Activated CD4-positive, CD25-positive, alpha-beta regulatory T cell treated with anti-CD3 and anti-CD28 coated beads, Interleukin-2, amount 50 U/mL, for 24 hours (primary cell): ENCODE measurements around the gene GNB1L.

Experiments
- ATAC-seq, 2 donors: fragments of 150-1000 bp; cut with Tn5 transposase; one replicate each; pipeline ENCODE4 v1.10.0; 2021; ENCODE audit warnings: mild to moderate bottlenecking in 1 of 2, moderate library complexity in 1 of 2

The GNB1L gene

DNA sequence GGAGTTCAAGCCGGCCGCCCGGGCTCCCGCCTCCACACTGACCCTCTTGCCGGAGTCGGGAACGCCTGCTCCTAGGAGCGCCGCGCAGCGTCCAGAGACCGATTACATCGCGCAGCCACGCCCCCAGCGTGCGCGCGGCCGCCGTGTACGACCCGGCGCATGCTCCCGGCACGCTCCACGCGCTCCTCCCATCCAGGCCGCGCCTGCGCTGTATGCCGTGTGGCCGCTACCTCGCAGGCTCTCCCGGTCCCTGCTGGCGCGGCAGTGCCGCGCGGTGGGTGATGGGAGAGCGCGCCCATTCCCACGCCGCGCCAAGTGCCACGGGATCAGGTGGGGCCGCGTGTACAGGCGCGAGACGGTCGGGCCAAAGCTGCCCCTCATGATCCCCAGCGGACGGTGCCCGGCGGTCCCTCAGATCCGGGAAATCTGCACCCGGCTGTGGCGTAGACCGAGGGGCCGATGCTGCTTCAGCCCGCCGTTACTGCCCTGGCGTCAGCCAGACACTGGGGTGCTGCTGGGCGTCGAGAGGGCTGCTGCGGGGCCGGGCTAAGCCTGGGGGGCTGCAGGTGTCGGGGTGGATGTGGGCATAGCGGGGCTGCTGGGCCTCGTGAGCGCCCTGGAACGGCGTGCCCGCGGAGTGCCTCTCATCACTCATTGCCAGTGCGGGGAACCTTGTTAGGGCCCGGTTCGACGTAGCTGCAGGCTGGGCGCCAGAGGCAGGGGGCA, at the start of gene GNB1L, which contains the start of gene RTL10:
GNB1L (minus strand) TSS at position 97 of the 726 bp plus-strand sequence. CDS start 33,519 bp downstream, outside the sequence.
RTL10 (minus strand) TSS at position 97 of the 726 bp plus-strand sequence. CDS start 2,613 bp downstream, outside the sequence.
- peak; percentile 91 to 92 for ATAC-seq

- ATAC-seq = no peak
These were observed 49.6 kb upstream of the GNB1L start for GRCh38 chr22:19904174-19904856.

DNA sequence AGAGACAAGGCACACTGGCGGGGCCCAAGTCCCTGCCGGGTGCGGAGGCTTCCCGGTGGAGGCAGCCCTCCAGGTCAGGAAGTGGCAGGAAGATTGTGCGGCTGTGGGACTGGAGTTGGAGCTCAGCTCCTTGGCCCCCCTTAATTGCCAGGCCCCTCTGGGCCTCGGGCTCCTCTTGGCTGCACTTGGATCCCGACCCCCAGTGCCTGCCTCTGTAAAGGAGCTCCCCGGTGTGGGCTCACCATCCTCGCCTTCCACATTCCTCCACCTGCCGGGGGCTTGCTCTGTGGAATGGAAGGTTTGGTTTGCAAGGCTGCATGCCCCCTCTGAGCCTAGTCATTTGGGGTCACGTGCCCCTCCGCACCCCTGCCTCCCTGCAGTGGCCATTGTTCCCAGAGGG, 48.8 kb upstream of the GNB1L start:
- no peak for ATAC-seq

- no peak for ATAC-seq
These were observed 48.4 kb upstream of the GNB1L start for GRCh38 chr22:19903031-19903430.

- no peak for ATAC-seq
These were observed 47.6 kb upstream of the GNB1L start for GRCh38 chr22:19902245-19902715.

DNA sequence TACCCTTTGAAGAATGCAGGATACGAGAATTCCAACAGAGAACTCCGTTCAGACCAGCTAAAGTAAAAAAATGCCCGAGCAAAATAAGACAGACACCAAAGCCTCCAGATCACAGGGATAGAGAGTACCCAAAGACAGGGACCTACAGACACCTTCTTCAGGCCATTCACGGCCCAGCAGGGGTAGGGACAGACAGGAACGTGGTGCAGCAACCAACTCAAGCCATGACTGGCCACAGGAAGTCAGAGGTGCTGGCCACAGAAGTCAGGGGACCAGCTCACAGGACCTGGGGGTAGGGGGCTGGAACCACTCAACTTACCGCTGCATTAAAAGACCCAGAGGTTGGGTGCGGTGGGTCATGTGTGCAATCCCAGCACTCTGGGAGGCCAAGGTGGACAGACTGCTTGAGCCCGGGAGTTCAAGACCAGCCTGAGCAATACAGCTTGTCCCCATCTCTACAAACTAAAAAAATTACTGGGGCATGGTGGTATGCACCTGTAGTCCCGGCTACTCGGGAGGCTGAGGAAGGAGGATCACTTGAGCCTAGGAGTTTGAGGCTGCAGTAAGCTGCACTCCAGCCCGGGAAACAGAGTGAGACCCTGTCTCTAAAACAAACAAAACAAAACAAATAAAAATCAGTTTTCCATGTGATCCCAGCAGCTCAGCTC, 47.0 kb upstream of the GNB1L start:
- no peak for ATAC-seq

DNA sequence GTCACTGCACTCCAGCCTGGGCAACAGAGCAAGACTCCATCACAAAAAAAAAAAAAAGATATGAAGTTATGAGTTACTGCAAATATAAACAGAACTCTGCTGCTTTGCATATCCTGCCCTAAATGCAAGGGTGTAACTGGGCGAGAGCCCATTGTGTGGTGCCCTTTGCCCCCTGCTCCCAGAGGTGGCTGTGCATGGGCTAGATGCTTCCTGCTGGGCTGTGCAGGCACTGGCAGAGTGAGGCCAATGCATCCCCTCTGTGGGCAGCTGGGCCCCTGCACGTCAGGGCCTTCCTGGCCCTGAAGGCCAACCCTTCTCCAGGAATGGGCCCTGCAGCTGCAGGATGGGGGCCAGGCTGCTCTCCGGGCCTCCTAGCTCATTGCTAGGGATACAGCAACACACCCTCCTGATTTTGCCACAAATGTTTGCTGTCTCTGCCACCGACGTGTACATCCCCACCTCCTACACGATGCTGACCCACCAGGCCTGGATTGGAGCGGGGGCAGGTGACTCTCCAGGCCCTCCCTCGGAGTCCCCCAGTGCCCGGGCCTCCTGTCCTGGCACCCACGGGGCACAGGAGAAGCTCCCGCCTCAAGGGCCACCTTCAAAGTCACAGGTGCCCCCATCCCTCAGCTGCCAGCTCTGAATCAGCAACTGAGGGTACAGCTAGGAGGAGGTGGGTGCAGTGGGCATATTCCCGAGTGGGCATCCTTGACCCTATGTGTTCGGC, 46.2 kb upstream of the GNB1L start:
- no peak for ATAC-seq

GRCh38 chr22:19898831-19899567, 44.3 kb upstream of the GNB1L start:
- ATAC-seq = no peak

- no peak for ATAC-seq
These were observed 43.5 kb upstream of the GNB1L start for GRCh38 chr22:19898145-19898544.

GRCh38 chr22:19897726-19898125, 43.1 kb upstream of the GNB1L start:
- ATAC-seq = no peak

GRCh38 chr22:19896665-19897355, 42.1 kb upstream of the GNB1L start:
- ATAC-seq = peak in 1 of 2 donors; percentile 21

GRCh38 chr22:19895160-19895849, 40.6 kb upstream of the GNB1L start:
- ATAC-seq = no peak

DNA sequence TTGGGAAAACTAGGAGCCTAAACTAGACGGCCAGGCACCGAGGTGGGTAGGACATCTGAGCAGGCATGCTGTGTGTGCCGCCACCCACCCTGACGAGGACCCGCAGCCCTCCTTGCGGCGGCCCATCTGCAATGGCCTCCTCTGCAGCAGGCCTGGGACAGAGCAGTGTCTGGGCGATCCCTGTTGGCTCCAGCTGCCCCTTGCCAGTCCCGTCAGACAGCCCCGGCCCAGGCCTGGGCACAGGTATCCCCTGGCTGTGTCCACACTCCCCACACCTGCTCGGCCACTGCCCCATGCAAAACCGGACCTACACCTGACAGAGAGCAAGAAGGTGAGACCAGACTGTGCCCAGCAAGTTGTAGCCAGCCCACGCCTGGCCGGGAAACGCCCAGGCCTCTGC, 38.7 kb upstream of the GNB1L start:
- ATAC-seq = no peak

- ATAC-seq = no peak
These were observed 38.3 kb upstream of the GNB1L start for GRCh38 chr22:19892925-19893324.

- peak; percentile 65 to 68 for ATAC-seq
These were observed 37.7 kb upstream of the GNB1L start for GRCh38 chr22:19892257-19892879.

DNA sequence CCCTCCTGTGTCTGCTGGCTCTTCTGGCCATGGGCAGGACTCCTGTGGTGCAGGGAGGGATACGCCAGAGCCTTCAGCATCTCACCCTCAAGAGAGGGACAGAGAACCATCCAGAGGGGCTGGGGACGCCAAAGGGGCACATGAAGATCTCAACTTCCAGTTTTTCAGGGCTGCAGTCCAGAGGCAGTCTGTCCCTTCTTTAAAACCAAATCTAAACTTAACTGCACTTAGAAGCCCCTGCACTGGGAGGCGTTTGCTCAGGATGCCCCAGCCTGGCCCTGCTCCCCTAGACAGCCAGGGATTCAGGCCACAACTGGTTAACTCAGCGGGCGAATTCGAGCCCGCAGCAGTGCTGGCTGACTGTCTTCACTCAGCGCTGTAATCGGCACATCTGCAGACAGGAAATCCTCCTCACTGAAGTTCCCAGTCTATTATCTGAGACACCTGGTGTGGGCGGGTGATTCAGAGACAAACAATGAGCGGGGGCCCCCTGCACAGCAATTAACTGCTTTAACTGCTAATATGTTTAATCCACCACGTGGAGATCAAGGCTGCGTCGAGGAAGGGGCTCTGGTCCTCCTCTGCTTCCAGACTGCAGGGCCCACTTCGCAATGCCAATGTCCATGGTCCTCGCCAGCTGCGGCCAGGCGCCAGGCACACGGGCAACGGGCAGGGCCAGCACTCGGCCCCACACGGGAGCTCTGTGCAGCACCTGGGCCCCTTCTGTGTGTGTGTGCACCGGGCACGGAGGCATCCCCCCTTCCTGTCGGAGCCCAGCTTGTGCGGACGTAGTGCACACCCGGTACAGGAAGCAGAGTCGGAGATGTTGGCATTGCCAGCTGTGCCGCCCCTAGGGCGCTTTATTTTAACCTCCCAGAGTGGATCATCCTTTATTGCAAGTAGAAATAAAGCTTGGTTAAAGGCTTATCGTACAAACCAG, 36.9 kb upstream of the GNB1L start:
- ATAC-seq = peak; percentile 90 to 91

GRCh38 chr22:19890502-19891316, 36.0 kb upstream of the GNB1L start:
- ATAC-seq = no peak

GRCh38 chr22:19889951-19890350, 35.3 kb upstream of the GNB1L start:
- no peak for ATAC-seq
